ENCODE results near the gene MAP2K6. TPM values are rescaled to one million over a fixed set of nuclear protein-coding genes. Genes with fewer than 3 reads are reported as not detected.

MAP2K6 gene
- total RNA-seq (2021; fragmentation: NEBNext Ultra II Directional; extraction: Animal tissue kit (Norgen Biotek cat#: 25700)), result 42.2 and 44.1 TPM in 2 replicates
- polyA plus RNA-seq (2011; rRNA removed), result 6.7 and 11.0 TPM in 2 replicates
- polyA plus RNA-seq (2011; cell fraction: cytosol; rRNA removed), result 14.2 TPM
- 10.1 TPM for polyA plus RNA-seq (2011; cell fraction: nucleus; rRNA removed)
- polyA plus RNA-seq (2012, experiment 1 of 2), result 18.1 to 22.4 TPM (median 20.9 TPM) in 4 replicates
- 1.7 TPM for polyA plus RNA-seq (2012, experiment 2 of 2)
- 17.1 TPM for polyA plus RNA-seq (2013, experiment 1 of 2)
- 15.5 TPM for polyA plus RNA-seq (2013, experiment 2 of 2)
- polyA minus RNA-seq (2011; rRNA and poly(A)+ RNA removed), result 54.7 and 71.0 TPM in 2 replicates
- 16.1 TPM for polyA minus RNA-seq (2011; cell fraction: cytosol; rRNA and poly(A)+ RNA removed)
- 31.7 TPM for polyA minus RNA-seq (2011; cell fraction: nucleus; rRNA and poly(A)+ RNA removed)
- long read RNA-seq, experiment 1, full-length matches to known transcripts, result 11 of 46 reads
- long read RNA-seq, experiment 1, partial matches to known transcripts, result 20 of 46 reads
- long read RNA-seq, experiment 1, other reads (novel, unspliced or antisense), result 15 of 46 reads
- long read RNA-seq, experiment 2, full-length matches to known transcripts, result 31 of 51 reads
- long read RNA-seq, experiment 2, partial matches to known transcripts, result 16 of 51 reads
- long read RNA-seq, experiment 2, other reads (novel, unspliced or antisense), result 4 of 51 reads

- POLR2A ChIA-PET (ENCODE audit: partially characterized antibody), result interaction anchor here (0.7 to 1.6 kb wide), 6 partner anchors 10 to 107 kb away, joined by 3 to 5 read pairs (median 4); no protein-coding TSS in a partner anchor
- no peak for TF ChIP-seq GTF2F1 (IDR thresholded peaks at IDR 0.05; ENCODE audit: borderline replicate concordance, low read depth, low read length)
- no peak for TF ChIP-seq YY1 (IDR thresholded peaks at IDR 0.05; ENCODE audit: low read depth, low read length)
- TF ChIP-seq POLR2A (IDR thresholded peaks at IDR 0.05; ENCODE audit: control extremely low read depth in 1 of 2, low read depth in 2 of 2, low read length in 2 of 2), result peak in 1 of 2 experiments; percentile 38; a peak in 1 of 3 replicates
- TF ChIP-seq MAFK (IDR thresholded peaks at IDR 0.05; ENCODE audit: low read depth, low read length), result no peak
- no peak for TF ChIP-seq CHD2 (IDR thresholded peaks at IDR 0.05; ENCODE audit: low read length)
- no peak for TF ChIP-seq ZNF274 (IDR thresholded peaks at IDR 0.05; ENCODE audit: borderline replicate concordance, extremely low read depth, low read length)
- TF ChIP-seq RBBP5 (IDR thresholded peaks at IDR 0.05; ENCODE audit: borderline replicate concordance, low read depth, low read length), result 0 out of 2 replicates have a peak, but pooled peaks have one; percentile 66
- TF ChIP-seq RXRA (IDR thresholded peaks at IDR 0.05; ENCODE audit: insufficient read depth, low read depth, low read length), result no peak
- TF ChIP-seq BACH1 (IDR thresholded peaks at IDR 0.05; ENCODE audit: low read length), result no peak
These were observed at the start of gene MAP2K6 for GRCh38 chr17:69414408-69415274. TSS of gene MAP2K6 (plus strand) at chr17:69414697. CDS start at chr17:69414985, 288 bp downstream.

More at GRCh38 chr17:69414408-69415274, at the start of gene MAP2K6:
- Histone ChIP-seq H3K79me2 (ENCODE audit: control insufficient read depth in 1 of 2, insufficient read depth in 2 of 2, low read length in 2 of 2) (peaks cover 0 to 47% of the 10 kb centered on the region in 2 experiments; a peak in 2 of 4 replicates), H3K9ac (replicated peaks in 1 of 4; ENCODE audit: extremely low read depth in 1 of 4, low read depth in 3 of 4, low read length in 3 of 4) (peak within 1 kb of the TSS in 3 of 4 experiments; percentile 26 to 62 (median 51); a peak in 5 of 7 replicates), H3K23me2 (ENCODE audit: low read depth, low read length) (peaks cover 9% of the 10 kb centered on the region; the same call in 1 of the 2 replicates), H2BK15ac (ENCODE audit: low read length) (no peak within 1 kb of the TSS), H2BK12ac (ENCODE audit: low read depth, low read length) (peak within 1 kb of the TSS; percentile 89), H3K23ac (ENCODE audit: insufficient read length) (no peak within 1 kb of the TSS), H3K9me3 (ENCODE audit: insufficient read depth in 2 of 2, low read depth in 1 of 2, low read length in 1 of 2) (no peaks in the 10 kb centered on the region), H3K27me3 (replicated peaks in 1 of 4; ENCODE audit: control insufficient read depth in 3 of 4, extremely low read depth in 1 of 4, insufficient read depth in 3 of 4, low read length in 3 of 4) (no peaks in the 10 kb centered on the region), H4K5ac (ENCODE audit: insufficient read length, low read depth, low read length) (peak within 1 kb of the TSS; percentile 44), H2BK5ac (ENCODE audit: low read depth, low read length) (0 out of 2 replicates have a peak within 1 kb of the TSS, but pooled peaks have one; percentile 22), H3K36me3 (ENCODE audit: control insufficient read depth in 2 of 4, insufficient read depth in 4 of 4, low read length in 3 of 4) (no peaks in the 10 kb centered on the region), H3K79me1 (ENCODE audit: low read depth, low read length) (no peaks in the 10 kb centered on the region), H2AK5ac (ENCODE audit: low read depth, low read length) (no peak within 1 kb of the TSS), H3K27ac (ENCODE audit: low read depth, low read length) (no peak within 1 kb of the TSS), H3K4me3 (ENCODE audit: extremely low read depth in 1 of 4, insufficient read depth in 2 of 4, low read depth in 3 of 4, low read length in 4 of 4) (peak within 1 kb of the TSS; percentile 72 to 85 (median 78)), H3K14ac (ENCODE audit: insufficient read length) (no peak within 1 kb of the TSS), H4K20me1 (replicated peaks in 1 of 2; ENCODE audit: control insufficient read depth in 1 of 2, insufficient read depth in 2 of 2, low read length in 2 of 2) (no peaks in the 10 kb centered on the region), H4K8ac (ENCODE audit: extremely low read depth, insufficient read depth, low read length) (no peak within 1 kb of the TSS), H2BK120ac (replicated peaks; ENCODE audit: low read depth, low read length) (no peak within 1 kb of the TSS), H3K4me1 (replicated peaks in 1 of 4; ENCODE audit: control insufficient read depth in 3 of 4, insufficient read depth in 4 of 4, low read length in 3 of 4) (peaks cover 0 to 13% (median 2%) of the 10 kb centered on the region in 4 experiments; a peak in 5 of 7 replicates), H3K18ac (ENCODE audit: extremely low read depth, low read length) (no peak within 1 kb of the TSS; the same call in none of the 2 replicates), H2AFZ (ENCODE audit: low read length) (peak within 1 kb of the TSS; percentile 96), H3K56ac (replicated peaks; ENCODE audit: insufficient read length, low read depth, low read length) (no peak within 1 kb of the TSS), H3K4me2 (ENCODE audit: insufficient read depth in 1 of 2, low read depth in 2 of 2, low read length in 2 of 2) (peak within 1 kb of the TSS; percentile 85 to 95), H2BK20ac (ENCODE audit: low read length) (no peak within 1 kb of the TSS), H4K91ac (replicated peaks; ENCODE audit: insufficient read length, low read length) (no peak within 1 kb of the TSS), H3K4ac (replicated peaks; ENCODE audit: insufficient read length, low read depth, low read length) (no peak within 1 kb of the TSS)
- CTCF ChIA-PET (ENCODE audit: partially characterized antibody), result interaction anchor here (0.6 to 2.1 kb wide), 11 partner anchors 9 to 1148 kb away, joined by 3 to 11 read pairs (median 4); no protein-coding TSS in a partner anchor
- peak; percentile 46 to 85 for DNase-seq (ENCODE audit: low read depth in 1 of 2, low spot score in 2 of 2)
- no peak for FAIRE-seq
- 4% methylated on average over 27 of the region's 27 CpGs; no CpG with 5 or more reads in 1 of the 2 experiments for WGBS, 2 experiments (ENCODE audit: extremely low coverage in 1 of 2, insufficient coverage in 1 of 2, insufficient read length in 1 of 2, insufficient replicate concordance in 2 of 2, low coverage in 1 of 2, low lambda C conversion rate in 2 of 2, missing lambda C conversion rate in 1 of 2)

Data from H1 (cell line).